Upper lobe of right lung (tissue), 1 donor: Measurements from ENCODE around the gene SKIL. TPM values are rescaled to one million over a fixed set of nuclear protein-coding genes. Genes with fewer than 3 reads are reported as not detected.

ENCODE experiments used
- ATAC-seq: fragments of 200-7000 bp; cut with Tn5 transposase; one replicate; pipeline ENCODE4 v1.9.1; 2020; ENCODE audit warnings: mild to moderate bottlenecking, moderate library complexity
- DNase-seq: peaks from one replicate; pipeline ENCODE4 v3.0.0-alpha.2; 2020
- H3K27ac ChIP-seq: fragments of 200-600 bp; one replicate; pipeline ENCODE4 v1.8.0; 2022
- H3K27me3 ChIP-seq: fragments of 200-600 bp; one replicate; pipeline ENCODE4 v1.8.0; 2022; ENCODE audit warnings: mild to moderate bottlenecking
- H3K36me3 ChIP-seq: fragments of 200-600 bp; one replicate; pipeline ENCODE4 v1.8.0; 2022
- H3K4me1 ChIP-seq: fragments of 200-600 bp; one replicate; pipeline ENCODE4 v1.8.0; 2022
- H3K4me3 ChIP-seq: fragments of 200-600 bp; one replicate; pipeline ENCODE4 v1.8.0; 2022; ENCODE audit warnings: mild to moderate bottlenecking
- H3K9me3 ChIP-seq: fragments of 200-600 bp; one replicate; pipeline ENCODE4 v1.8.0; 2022
- intact Hi-C: fragments of 100-400 bp; cut with DNase I; formaldehyde crosslinking; loops from one replicate; pipeline ENCODE4 v1.11.0; 2022
- long read RNA-seq: library from polyadenylated mRNA; unstranded; transcript quantifications from one replicate; pipeline ENCODE4 v2.0.0, GENCODE V29; 2021
- total RNA-seq: library from RNA; stranded (reverse); fragmentation: NEBNext Ultra II Directional; extraction: Animal tissue kit (Norgen Biotek cat#: 25700); gene quantifications from one replicate; pipeline ENCODE4 v1.2.1, GENCODE V29; 2021
- TF ChIP-seq, protein P1 (sequence below): fragments of 200-600 bp; IDR thresholded peaks from one replicate; pipeline ENCODE4 v1.8.0; 2022; ENCODE audit warnings: antibody characterized with exemption
- donor health status: DM: no; HTN: yes; CAD: no; lungs with severe emphysema.

Gene SKIL, protein sequence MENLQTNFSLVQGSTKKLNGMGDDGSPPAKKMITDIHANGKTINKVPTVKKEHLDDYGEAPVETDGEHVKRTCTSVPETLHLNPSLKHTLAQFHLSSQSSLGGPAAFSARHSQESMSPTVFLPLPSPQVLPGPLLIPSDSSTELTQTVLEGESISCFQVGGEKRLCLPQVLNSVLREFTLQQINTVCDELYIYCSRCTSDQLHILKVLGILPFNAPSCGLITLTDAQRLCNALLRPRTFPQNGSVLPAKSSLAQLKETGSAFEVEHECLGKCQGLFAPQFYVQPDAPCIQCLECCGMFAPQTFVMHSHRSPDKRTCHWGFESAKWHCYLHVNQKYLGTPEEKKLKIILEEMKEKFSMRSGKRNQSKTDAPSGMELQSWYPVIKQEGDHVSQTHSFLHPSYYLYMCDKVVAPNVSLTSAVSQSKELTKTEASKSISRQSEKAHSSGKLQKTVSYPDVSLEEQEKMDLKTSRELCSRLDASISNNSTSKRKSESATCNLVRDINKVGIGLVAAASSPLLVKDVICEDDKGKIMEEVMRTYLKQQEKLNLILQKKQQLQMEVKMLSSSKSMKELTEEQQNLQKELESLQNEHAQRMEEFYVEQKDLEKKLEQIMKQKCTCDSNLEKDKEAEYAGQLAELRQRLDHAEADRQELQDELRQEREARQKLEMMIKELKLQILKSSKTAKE
- total RNA-seq = 89.4 TPM
- long read RNA-seq, full-length matches to known transcripts = 21 of 44 reads
- long read RNA-seq, partial matches to known transcripts = 0 of 44 reads
- long read RNA-seq, other reads (novel, unspliced or antisense) = 23 of 44 reads

DNA sequence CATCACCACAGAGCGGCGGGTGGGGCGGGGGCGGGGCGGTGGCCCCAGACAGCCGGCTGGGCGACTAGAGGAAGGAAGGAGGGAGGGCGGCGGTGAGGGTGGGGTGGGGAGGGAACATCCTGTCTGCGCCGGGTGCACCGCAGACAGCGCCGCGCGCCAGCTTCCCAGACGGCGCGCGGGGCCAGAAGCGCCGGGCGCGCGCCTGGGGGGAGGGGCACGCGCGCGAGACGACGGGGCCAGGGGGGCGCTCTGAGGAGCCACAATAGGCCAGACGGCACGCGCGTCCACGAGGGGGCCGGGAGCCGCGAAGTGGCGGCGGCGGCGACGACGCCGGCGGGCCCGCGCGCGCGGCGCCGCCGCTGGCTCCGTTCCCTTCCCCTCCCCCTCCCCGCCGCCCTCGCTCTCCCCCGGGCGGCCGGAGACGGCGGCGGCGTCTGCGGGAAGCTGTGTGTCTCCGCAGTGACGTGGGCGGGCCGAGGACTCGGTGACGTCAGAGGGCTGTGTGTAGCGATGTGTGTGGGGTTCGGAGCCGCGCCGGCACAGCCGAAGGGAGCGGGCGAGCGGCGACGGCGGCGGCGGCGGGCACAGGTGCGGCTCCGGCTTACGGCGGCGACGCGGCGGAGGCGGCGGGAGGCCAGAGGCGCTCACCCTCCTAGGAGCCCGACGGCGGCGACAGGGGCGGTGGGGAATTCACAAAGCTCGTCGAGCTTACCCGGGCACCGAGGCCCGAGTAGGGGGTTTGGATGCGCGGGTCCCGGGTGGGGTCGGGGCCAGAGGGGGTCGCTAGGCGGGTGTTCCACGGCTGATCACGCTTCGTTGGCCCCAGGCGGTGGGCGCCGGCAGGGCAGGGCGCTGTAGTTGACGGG, at the start of gene SKIL:
Gene SKIL, plus strand, starts transcription at position 540 of the 866 bp plus-strand sequence. CDS start 2,617 bp downstream, outside the sequence.
- Histone ChIP-seq H3K27ac (peak within 1 kb of the TSS; percentile 99), H3K27me3 (no peaks in the 10 kb centered on the region), H3K9me3 (no peaks in the 10 kb centered on the region), H3K4me1 (peaks cover 37% of the 10 kb centered on the region), H3K36me3 (peaks cover 12% of the 10 kb centered on the region), H3K4me3 (peak within 1 kb of the TSS; percentile 97)
- intact Hi-C loops = no loop called here
- DNase-seq (peak; percentile 99), ATAC-seq (peak; percentile 83)
- TF ChIP-seq, protein P1, sequence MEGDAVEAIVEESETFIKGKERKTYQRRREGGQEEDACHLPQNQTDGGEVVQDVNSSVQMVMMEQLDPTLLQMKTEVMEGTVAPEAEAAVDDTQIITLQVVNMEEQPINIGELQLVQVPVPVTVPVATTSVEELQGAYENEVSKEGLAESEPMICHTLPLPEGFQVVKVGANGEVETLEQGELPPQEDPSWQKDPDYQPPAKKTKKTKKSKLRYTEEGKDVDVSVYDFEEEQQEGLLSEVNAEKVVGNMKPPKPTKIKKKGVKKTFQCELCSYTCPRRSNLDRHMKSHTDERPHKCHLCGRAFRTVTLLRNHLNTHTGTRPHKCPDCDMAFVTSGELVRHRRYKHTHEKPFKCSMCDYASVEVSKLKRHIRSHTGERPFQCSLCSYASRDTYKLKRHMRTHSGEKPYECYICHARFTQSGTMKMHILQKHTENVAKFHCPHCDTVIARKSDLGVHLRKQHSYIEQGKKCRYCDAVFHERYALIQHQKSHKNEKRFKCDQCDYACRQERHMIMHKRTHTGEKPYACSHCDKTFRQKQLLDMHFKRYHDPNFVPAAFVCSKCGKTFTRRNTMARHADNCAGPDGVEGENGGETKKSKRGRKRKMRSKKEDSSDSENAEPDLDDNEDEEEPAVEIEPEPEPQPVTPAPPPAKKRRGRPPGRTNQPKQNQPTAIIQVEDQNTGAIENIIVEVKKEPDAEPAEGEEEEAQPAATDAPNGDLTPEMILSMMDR = peak; percentile 12

DNA sequence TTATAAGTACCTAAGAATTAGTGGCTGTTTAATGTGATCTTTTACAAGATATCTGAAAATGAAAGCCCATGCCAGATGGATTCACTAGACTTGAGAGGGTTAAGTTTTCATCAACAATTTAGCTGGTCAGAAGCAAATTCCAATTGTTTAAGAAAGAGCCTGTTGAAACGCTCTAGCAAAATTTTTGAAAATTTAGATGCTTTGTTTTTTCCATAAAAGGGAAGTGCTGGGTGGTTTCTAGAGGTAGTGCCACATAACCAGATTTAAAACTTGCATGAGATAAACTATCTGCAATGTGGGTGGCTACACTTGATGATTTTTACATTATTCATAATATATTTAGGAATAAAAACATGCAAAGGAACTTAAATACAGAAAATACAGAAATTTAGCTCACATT, 48.5 kb upstream of the SKIL start:
- no peak overlapping the region for H3K27ac ChIP-seq
- TF ChIP-seq, protein P1 = no peak
- no peaks in the 10 kb centered on the region for H3K4me1 ChIP-seq
- H3K36me3 ChIP-seq = no peaks in the 10 kb centered on the region
- H3K27me3 ChIP-seq = no peaks in the 10 kb centered on the region
- intact Hi-C loops = no loop called here
- H3K9me3 ChIP-seq = no peaks in the 10 kb centered on the region
- no peak overlapping the region for H3K4me3 ChIP-seq
- ATAC-seq = no peak
- DNase-seq = no peak

DNA sequence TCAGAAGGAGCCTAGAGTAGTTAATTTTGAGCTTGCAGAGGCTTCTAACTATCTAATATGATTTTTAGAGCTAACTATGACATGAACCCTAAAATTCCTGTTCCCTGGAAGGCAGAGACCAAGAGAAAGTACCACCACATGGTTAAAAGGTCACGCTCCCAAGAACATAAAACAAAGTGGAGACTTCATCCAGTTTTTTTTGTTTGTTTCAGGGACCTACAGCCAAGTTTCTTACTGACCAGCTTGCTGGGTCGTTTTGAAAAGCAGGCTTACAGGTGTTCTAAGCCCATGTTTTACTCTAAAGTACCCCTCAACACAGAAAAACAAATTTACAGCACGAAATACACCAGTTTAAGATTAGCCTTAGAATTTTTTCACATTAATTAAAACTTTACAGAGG, 39.6 kb upstream of the SKIL start:
- DNase-seq (no peak), ATAC-seq (no peak)
- H3K4me1 ChIP-seq = no peaks in the 10 kb centered on the region
- no peak overlapping the region for H3K4me3 ChIP-seq
- no peak overlapping the region for H3K27ac ChIP-seq
- H3K9me3 ChIP-seq = no peaks in the 10 kb centered on the region
- H3K27me3 ChIP-seq = no peaks in the 10 kb centered on the region
- intact Hi-C loops = loop anchor here (10.0 kb wide), 1 partner anchor 87 kb away; no protein-coding TSS in a partner anchor
- TF ChIP-seq, protein P1 = no peak
- no peaks in the 10 kb centered on the region for H3K36me3 ChIP-seq

DNA sequence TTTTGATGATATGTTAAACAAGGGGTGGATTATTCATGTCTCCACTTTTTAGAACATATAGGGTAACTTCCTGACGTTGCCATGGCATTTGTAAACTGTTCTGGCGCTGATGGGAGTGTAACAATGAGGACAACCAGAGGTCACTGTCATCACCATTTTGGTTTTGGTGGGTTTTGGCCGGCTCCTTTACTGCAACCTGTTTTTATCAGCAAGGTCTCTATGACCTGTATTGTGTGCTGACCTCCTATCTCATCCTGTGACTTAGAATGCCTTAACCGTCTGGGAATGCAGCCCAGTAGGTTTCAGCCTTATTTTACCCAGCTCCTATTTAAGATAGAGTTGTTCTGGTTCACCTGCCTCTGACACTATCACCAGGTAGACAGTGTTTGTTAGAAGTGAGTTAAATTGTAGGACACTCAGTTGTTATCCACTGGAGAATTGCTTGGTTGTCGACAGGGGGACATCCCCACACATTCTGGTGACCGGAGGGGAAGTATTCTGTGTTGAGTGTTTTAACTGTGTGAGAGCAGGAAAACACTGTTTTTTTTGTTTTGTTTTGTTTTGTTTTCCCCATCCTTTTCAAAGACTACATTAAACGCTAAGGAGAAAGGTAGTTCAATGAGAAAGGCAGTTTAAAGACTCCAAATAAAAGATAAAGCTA, 36.9 kb upstream of the SKIL start:
- H3K27me3 ChIP-seq = no peaks in the 10 kb centered on the region
- H3K27ac ChIP-seq = no peak overlapping the region
- H3K36me3 ChIP-seq = no peaks in the 10 kb centered on the region
- ATAC-seq (no peak), DNase-seq (no peak)
- H3K9me3 ChIP-seq = no peaks in the 10 kb centered on the region
- no peak overlapping the region for H3K4me3 ChIP-seq
- intact Hi-C loops = no loop called here
- TF ChIP-seq, protein P1 = no peak
- H3K4me1 ChIP-seq = no peaks in the 10 kb centered on the region
